Measurements from ENCODE around the gene CBR1.

GRCh38 chr21:36096398-36097290 lies 26.8 kb downstream of the CBR1 start:
- TF ChIP-seq POLR2A (IDR thresholded peaks at IDR 0.05; ENCODE audit: low read depth, low read length) (no peak), EP300 (IDR thresholded peaks at IDR 0.05; ENCODE audit: borderline replicate concordance in 1 of 2, control insufficient read depth in 1 of 2, low read depth in 2 of 2, low read length in 2 of 2) (no peak), RCOR1 (conservative IDR thresholded peaks at IDR 0.05; ENCODE audit: low read depth, low read length) (no peak), USF2 (IDR thresholded peaks at IDR 0.05; ENCODE audit: borderline replicate concordance, low read depth, low read length) (no peak), ZNF274 (IDR thresholded peaks at IDR 0.05; ENCODE audit: insufficient read depth, insufficient read length) (no peak), CTCF (IDR thresholded peaks at IDR 0.05 in 2 of 3, conservative IDR thresholded peaks at IDR 0.05 in 1 of 3; ENCODE audit: control insufficient read depth in 2 of 3, extremely low read depth in 1 of 3, insufficient read depth in 1 of 3, low read depth in 3 of 3, low read length in 3 of 3) (no peak), PML (IDR thresholded peaks at IDR 0.05; ENCODE audit: low read length) (no peak), CHD2 (IDR thresholded peaks at IDR 0.05; ENCODE audit: borderline replicate concordance, low read depth, low read length) (no peak), SIX5 (IDR thresholded peaks at IDR 0.05; ENCODE audit: low read depth, low read length, severe bottlenecking) (no peak)
